ENCODE data around the gene ELOVL4. TPM values are rescaled to one million over a fixed set of nuclear protein-coding genes. Genes with fewer than 3 reads are reported as not detected.

Gene ELOVL4
- total and polyA plus RNA-seq, 8 donors, result 0.12 to 5.8 (median 1.9) TPM; not detected in 1

DNA sequence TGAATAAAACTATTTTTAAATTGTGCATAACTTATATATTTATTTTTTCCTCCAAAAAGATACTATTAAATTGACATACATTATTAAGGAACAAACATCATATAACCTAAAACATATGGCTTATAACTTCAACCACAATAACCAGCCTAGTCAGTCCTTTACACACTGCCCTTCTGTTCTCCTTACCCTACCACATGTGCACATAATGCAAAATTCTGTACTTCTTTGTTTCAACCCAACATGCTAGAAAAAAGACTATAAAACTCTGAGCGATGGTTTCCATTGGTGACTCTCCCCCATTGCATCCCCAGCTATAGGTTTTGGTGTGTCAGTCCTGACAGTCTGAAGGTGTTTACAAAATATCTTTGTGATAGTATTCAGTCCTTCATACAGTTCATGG is 42.3 kb upstream of the ELOVL4 start:
- no peak for DNase-seq
- H3K4me3 ChIP-seq, result no peak overlapping the region
- H3K4me1 ChIP-seq, result no peaks in the 10 kb centered on the region
- WGBS, 5 donors, result 81 to 100% (median 96%) methylated on average over 1 of the region's 1 CpG
- no peaks in the 10 kb centered on the region for H3K9me3 ChIP-seq
- H3K36me3 ChIP-seq, result no peaks in the 10 kb centered on the region
- H3K27ac ChIP-seq, result no peak overlapping the region
- intact Hi-C loops (cut with DNase I; ENCODE audit: low total_unique reads), result no loop called here
- H3K27me3 ChIP-seq, result no peaks in the 10 kb centered on the region
- TF ChIP-seq, protein P1, sequence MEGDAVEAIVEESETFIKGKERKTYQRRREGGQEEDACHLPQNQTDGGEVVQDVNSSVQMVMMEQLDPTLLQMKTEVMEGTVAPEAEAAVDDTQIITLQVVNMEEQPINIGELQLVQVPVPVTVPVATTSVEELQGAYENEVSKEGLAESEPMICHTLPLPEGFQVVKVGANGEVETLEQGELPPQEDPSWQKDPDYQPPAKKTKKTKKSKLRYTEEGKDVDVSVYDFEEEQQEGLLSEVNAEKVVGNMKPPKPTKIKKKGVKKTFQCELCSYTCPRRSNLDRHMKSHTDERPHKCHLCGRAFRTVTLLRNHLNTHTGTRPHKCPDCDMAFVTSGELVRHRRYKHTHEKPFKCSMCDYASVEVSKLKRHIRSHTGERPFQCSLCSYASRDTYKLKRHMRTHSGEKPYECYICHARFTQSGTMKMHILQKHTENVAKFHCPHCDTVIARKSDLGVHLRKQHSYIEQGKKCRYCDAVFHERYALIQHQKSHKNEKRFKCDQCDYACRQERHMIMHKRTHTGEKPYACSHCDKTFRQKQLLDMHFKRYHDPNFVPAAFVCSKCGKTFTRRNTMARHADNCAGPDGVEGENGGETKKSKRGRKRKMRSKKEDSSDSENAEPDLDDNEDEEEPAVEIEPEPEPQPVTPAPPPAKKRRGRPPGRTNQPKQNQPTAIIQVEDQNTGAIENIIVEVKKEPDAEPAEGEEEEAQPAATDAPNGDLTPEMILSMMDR (IDR thresholded peaks at IDR 0.05), result no peak
- no peak for TF ChIP-seq EP300 (IDR thresholded peaks at IDR 0.05)
- TF ChIP-seq POLR2A (IDR thresholded peaks at IDR 0.05), result no peak
- TF ChIP-seq POLR2AphosphoS5 (IDR thresholded peaks at IDR 0.05), result no peak

DNA sequence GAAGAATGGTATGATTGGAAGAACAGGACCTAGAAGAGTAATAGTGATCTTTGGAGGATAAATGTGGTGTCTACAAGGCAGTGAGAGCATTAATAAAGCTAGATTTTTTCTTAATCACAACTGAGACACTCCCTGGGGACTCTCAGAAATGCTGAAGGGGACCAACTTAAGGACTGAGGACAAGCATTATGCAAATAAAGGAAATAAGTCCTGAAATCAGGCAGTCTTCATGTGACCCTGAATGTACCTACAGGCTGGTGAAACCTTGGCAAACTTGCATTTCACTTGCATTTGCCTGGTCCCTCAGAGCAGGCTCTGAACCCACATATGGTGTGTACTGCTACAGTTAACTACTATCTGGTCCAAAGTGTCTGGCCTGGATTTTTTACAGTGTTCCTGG is 37.8 kb upstream of the ELOVL4 start:
- Histone ChIP-seq H3K27me3 (no peaks in the 10 kb centered on the region), H3K4me1 (no peaks in the 10 kb centered on the region), H3K36me3 (no peaks in the 10 kb centered on the region), H3K9me3 (no peaks in the 10 kb centered on the region), H3K27ac (no peak overlapping the region), H3K4me3 (no peak overlapping the region)
- intact Hi-C loops (cut with DNase I; ENCODE audit: low total_unique reads), result no loop called here
- TF ChIP-seq POLR2A (IDR thresholded peaks at IDR 0.05) (no peak), POLR2AphosphoS5 (IDR thresholded peaks at IDR 0.05) (no peak), EP300 (IDR thresholded peaks at IDR 0.05) (no peak)
- TF ChIP-seq, protein P1 (IDR thresholded peaks at IDR 0.05), result no peak
- no peak for DNase-seq

DNA sequence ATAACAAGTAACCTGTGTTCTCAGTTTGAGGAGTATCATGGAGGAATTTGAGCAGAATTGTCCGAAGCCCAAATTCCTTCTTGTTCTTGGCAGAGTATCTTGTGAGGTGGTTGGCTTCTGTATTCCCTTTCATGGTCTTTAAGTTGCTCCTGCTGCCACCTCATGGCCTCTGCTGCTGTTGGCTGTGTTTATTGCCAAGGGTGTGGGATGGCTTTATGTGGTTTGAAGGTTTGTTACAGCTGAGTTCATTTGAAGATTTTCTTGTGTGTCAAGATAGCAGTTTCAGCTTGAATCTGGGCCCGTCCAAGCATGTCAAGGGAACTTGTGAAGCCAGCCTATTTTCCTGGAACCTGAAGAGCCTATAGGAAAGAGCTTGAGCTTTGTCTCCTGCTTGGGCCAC is 36.9 kb upstream of the ELOVL4 start:
- no peaks in the 10 kb centered on the region for H3K4me1 ChIP-seq
- 18 to 59% (median 46%) methylated on average over 2 of the region's 2 CpGs for WGBS, 5 donors
- intact Hi-C loops (cut with DNase I; ENCODE audit: low total_unique reads), result no loop called here
- TF ChIP-seq POLR2AphosphoS5 (IDR thresholded peaks at IDR 0.05), result no peak
- TF ChIP-seq EP300 (IDR thresholded peaks at IDR 0.05), result no peak
- no peak for TF ChIP-seq POLR2A (IDR thresholded peaks at IDR 0.05)
- TF ChIP-seq, protein P1 (IDR thresholded peaks at IDR 0.05), result no peak
- no peaks in the 10 kb centered on the region for H3K9me3 ChIP-seq
- DNase-seq, result peak in 1 of 2 donors; percentile 42
- no peaks in the 10 kb centered on the region for H3K36me3 ChIP-seq
- H3K4me3 ChIP-seq, result no peak overlapping the region
- no peak overlapping the region for H3K27ac ChIP-seq
- no peaks in the 10 kb centered on the region for H3K27me3 ChIP-seq

DNA sequence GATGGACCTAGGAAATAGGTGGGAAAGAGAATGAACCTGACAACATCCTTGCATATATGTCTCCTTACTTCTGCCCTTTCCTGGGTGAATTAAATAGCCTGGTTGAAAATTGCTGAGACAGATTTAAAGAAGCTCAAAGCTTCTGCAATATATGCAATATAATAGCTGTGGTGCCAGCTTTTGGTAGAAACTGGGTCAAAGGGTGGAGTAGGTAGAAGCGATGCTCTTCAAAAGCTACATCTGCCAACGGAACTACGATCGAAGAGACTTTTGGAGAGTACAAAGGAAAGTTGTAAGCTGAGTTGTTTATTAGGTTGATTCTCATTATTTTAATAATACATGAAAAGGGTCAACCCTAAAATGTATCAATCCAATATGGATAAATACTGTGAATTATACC is 34.3 kb upstream of the ELOVL4 start:
- Histone ChIP-seq H3K9me3 (no peaks in the 10 kb centered on the region), H3K36me3 (no peaks in the 10 kb centered on the region), H3K27me3 (no peaks in the 10 kb centered on the region), H3K4me3 (no peak overlapping the region), H3K4me1 (no peaks in the 10 kb centered on the region), H3K27ac (no peak overlapping the region)
- no peak for DNase-seq
- TF ChIP-seq EP300 (IDR thresholded peaks at IDR 0.05) (no peak), POLR2A (IDR thresholded peaks at IDR 0.05) (no peak), POLR2AphosphoS5 (IDR thresholded peaks at IDR 0.05) (no peak)
- TF ChIP-seq, protein P1 (IDR thresholded peaks at IDR 0.05), result no peak
- intact Hi-C loops (cut with DNase I; ENCODE audit: low total_unique reads), result no loop called here
- 86 to 97% (median 91%) methylated on average over 4 of the region's 4 CpGs for WGBS, 5 donors

Measured in stomach (tissue), 9 donors.